HL-60 (cell line): Measurements from ENCODE around the gene CLOCK.
"Not testable (repeated sequence)": the region's sequence is repeated elsewhere in the genome, so short reads cannot be mapped to it uniquely, and the experiment has no call there.

Source experiments
- CTCF ChIP-seq: IDR thresholded peaks from one replicate; pipeline ENCODE4 v1.5.1; 2011; ENCODE audit warnings: low read length, control low read depth, inconsistent platforms; ENCODE audit not compliant: insufficient read depth
- GABPA ChIP-seq: IDR thresholded peaks from 2 replicates; pipeline ENCODE4 v1.6.1; 2012; ENCODE audit warnings: low read depth
- POLR2AphosphoS5 ChIP-seq: IDR thresholded peaks from 2 replicates; pipeline ENCODE4 v1.6.1; 2012; ENCODE audit warnings: low read depth
- REST ChIP-seq: IDR thresholded peaks from 2 replicates; pipeline ENCODE4 v1.6.1; 2012; ENCODE audit warnings: low read depth; ENCODE audit not compliant: insufficient replicate concordance

- TF ChIP-seq CTCF, GABPA, POLR2AphosphoS5, REST: not testable (repeated sequence)
Observed at GRCh38 chr4:55582773-55583172, 36.1 kb upstream of the CLOCK start.
